ENCODE data around the gene PRB2.
"Not testable (repeated sequence)": the region's sequence is repeated elsewhere in the genome, so short reads cannot be mapped to it uniquely, and the experiment has no call there.

DNA sequence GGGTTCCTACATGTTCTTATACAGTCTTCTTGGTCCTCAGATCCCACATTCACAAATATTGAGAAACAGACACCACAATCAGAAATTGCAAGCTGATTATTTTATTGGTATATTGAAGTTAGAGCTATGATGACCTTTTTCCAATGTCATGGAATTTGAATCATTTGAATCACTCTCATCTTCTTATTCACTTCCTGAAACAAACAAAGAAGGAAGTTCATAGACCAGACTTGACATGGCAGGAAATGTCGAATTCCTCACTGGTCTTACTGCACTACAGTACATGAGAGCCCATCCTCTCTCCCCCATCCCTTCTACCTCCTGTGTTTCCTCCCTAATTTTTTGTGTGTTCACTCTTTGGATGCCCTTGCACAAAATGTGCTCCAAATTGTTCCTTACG is 43.6 kb downstream of the PRB2 start:
- not testable (repeated sequence) for TF ChIP-seq EZH2 (IDR thresholded peaks at IDR 0.05; ENCODE audit: low read length)
- TF ChIP-seq, protein P1, sequence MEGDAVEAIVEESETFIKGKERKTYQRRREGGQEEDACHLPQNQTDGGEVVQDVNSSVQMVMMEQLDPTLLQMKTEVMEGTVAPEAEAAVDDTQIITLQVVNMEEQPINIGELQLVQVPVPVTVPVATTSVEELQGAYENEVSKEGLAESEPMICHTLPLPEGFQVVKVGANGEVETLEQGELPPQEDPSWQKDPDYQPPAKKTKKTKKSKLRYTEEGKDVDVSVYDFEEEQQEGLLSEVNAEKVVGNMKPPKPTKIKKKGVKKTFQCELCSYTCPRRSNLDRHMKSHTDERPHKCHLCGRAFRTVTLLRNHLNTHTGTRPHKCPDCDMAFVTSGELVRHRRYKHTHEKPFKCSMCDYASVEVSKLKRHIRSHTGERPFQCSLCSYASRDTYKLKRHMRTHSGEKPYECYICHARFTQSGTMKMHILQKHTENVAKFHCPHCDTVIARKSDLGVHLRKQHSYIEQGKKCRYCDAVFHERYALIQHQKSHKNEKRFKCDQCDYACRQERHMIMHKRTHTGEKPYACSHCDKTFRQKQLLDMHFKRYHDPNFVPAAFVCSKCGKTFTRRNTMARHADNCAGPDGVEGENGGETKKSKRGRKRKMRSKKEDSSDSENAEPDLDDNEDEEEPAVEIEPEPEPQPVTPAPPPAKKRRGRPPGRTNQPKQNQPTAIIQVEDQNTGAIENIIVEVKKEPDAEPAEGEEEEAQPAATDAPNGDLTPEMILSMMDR (optimal IDR thresholded peaks at IDR 0.05 in 1 of 3, IDR thresholded peaks at IDR 0.05 in 1 of 3, conservative IDR thresholded peaks at IDR 0.05 in 1 of 3; ENCODE audit: extremely low read depth in 1 of 3, insufficient read depth in 2 of 3, low read length in 3 of 3) = not testable (repeated sequence)

All from keratinocyte (primary cell).